ES-I3 (cell line): ENCODE data around the gene JAKMIP2.
"Not testable (repeated sequence)": the region's sequence is repeated elsewhere in the genome, so short reads cannot be mapped to it uniquely, and the experiment has no call there.

Experiments used
- H3K36me3 ChIP-seq: 2 replicates; pipeline ENCODE4 v1.6.1; 2013; ENCODE audit warnings: mild to moderate bottlenecking, low read length, control low read depth, moderate library complexity; ENCODE audit not compliant: insufficient read depth
- H3K4me1 ChIP-seq: 2 replicates; pipeline ENCODE4 v1.6.1; 2013; ENCODE audit warnings: mild to moderate bottlenecking, control low read depth, low read length; ENCODE audit not compliant: insufficient read depth
- H3K9ac ChIP-seq: 2 replicates; pipeline ENCODE4 v1.6.1; 2013; ENCODE audit warnings: low read depth, mild to moderate bottlenecking, low read length, moderate library complexity
- H3K9me3 ChIP-seq: 2 replicates; pipeline ENCODE4 v1.6.1; 2013; ENCODE audit warnings: mild to moderate bottlenecking, low read length, moderate library complexity; ENCODE audit not compliant: control insufficient read depth, insufficient read depth

Gene JAKMIP2

DNA sequence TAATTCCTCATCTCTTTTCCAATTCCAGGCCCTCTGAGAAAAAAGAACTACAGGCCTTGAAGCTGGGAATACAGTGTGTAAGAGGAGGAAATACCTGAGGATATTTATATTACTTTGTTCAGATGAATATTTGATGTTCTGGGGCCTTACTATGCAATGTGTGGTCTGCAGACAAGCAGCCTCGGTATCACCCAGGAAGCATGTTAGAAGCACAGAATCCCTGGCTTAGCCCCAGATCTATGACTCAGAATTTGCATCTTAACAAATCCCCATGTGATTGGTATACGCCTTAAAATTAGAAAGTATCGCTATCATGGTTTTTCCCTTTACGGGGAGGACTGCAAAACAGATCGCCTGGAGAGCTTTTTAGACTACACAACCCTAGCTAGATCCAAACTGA is 121.0 kb downstream of the JAKMIP2 start:
- no peaks in the 10 kb centered on the region for H3K9me3 ChIP-seq
- H3K36me3 ChIP-seq, result no peaks in the 10 kb centered on the region
- no peak overlapping the region for H3K9ac ChIP-seq
- peaks cover 13% of the 10 kb centered on the region; the same call in 1 of the 2 replicates for H3K4me1 ChIP-seq

- Histone ChIP-seq H3K9ac (no peak overlapping the region), H3K4me1 (peaks cover 13% of the 10 kb centered on the region; the same call in 1 of the 2 replicates), H3K36me3 (no peaks in the 10 kb centered on the region), H3K9me3 (no peaks in the 10 kb centered on the region)
Observed at GRCh38 chr5:147659166-147659929, 123.2 kb downstream of the JAKMIP2 start.

GRCh38 chr5:147658293-147658932 is 124.1 kb downstream of the JAKMIP2 start:
- Histone ChIP-seq H3K9ac (no peak overlapping the region), H3K4me1 (peaks cover 13% of the 10 kb centered on the region; the same call in 1 of the 2 replicates), H3K36me3 (no peaks in the 10 kb centered on the region), H3K9me3 (no peaks in the 10 kb centered on the region)

- Histone ChIP-seq H3K9ac (no peak overlapping the region), H3K36me3 (no peaks in the 10 kb centered on the region; the same call in 1 of the 2 replicates), H3K4me1 (no peaks in the 10 kb centered on the region), H3K9me3 (no peaks in the 10 kb centered on the region)
Observed at GRCh38 chr5:147648597-147648996, 133.9 kb downstream of the JAKMIP2 start.

DNA sequence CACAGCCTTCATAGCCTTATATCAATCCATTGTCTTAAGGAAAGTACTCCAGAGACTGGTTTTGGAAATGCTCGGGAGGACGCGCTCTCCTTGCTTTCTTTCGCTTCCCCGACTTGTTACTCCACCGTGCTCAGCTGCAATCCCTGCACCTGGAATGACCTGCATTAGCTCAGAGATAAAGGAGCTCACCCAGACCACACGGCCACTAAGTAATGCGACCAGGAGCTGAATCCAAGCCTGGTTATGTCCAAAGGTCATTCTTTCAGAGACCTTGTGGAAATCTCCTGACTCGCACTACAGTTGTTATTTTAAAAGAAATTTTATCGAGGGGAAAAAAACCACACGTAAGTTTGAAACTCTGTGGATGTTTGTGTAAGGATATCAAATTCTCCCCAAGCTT is 137.3 kb downstream of the JAKMIP2 start:
- H3K9me3 ChIP-seq, result no peaks in the 10 kb centered on the region
- no peaks in the 10 kb centered on the region; the same call in 1 of the 2 replicates for H3K36me3 ChIP-seq
- H3K9ac ChIP-seq, result no peak overlapping the region
- no peaks in the 10 kb centered on the region for H3K4me1 ChIP-seq

DNA sequence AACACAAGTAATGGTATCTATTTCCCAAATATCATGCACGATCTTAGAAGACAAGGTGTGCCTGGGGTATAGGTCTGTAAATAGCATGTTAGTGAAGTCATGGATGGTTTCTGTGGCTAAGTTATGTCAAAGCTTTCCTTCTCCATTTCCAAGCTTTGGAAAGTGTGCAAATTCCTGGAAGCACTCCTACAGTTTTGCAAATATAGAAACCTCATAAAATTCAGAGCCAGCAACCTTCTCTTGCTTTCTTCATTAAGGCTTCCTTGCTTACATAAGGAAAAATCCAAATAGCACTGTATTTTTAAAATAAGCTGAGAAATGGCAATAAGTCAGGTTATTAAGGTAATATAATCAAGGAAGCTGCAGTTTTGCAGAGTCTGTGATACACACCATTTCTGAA is 138.1 kb downstream of the JAKMIP2 start:
- H3K9ac ChIP-seq, result no peak overlapping the region
- no peaks in the 10 kb centered on the region for H3K4me1 ChIP-seq
- no peaks in the 10 kb centered on the region; the same call in 1 of the 2 replicates for H3K36me3 ChIP-seq
- H3K9me3 ChIP-seq, result no peaks in the 10 kb centered on the region

- Histone ChIP-seq H3K4me1 (no peaks in the 10 kb centered on the region), H3K9ac (no peak overlapping the region), H3K36me3 (no peaks in the 10 kb centered on the region; the same call in 1 of the 2 replicates), H3K9me3 (no peaks in the 10 kb centered on the region)
Observed at GRCh38 chr5:147643142-147643541, 139.4 kb downstream of the JAKMIP2 start.

DNA sequence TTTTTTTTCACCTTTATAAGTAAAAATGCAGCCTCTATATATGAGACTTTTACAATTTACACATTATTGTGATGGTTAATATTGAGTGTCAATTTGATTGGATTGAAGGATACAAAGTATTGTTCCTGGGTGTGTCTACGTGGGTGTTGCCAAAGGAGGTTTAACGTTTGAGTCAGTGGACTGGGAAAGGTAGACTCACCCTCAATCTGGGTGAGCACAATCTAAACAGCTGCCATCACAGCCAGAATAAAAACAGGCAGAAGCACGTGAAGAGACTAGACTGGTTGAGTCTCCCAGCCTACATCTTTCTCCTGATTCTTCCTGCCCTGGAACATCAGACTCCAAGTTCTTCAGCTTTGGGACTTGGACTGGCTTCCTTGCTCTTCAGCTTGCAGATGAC is 139.9 kb downstream of the JAKMIP2 start:
- Histone ChIP-seq H3K36me3 (no peaks in the 10 kb centered on the region; the same call in 1 of the 2 replicates), H3K9me3 (no peaks in the 10 kb centered on the region), H3K4me1 (no peaks in the 10 kb centered on the region), H3K9ac (no peak overlapping the region)

- no peak overlapping the region for H3K9ac ChIP-seq
- H3K4me1 ChIP-seq, result no peaks in the 10 kb centered on the region
- no peaks in the 10 kb centered on the region for H3K9me3 ChIP-seq
- H3K36me3 ChIP-seq, result no peaks in the 10 kb centered on the region
Observed at GRCh38 chr5:147639321-147639720, 143.2 kb downstream of the JAKMIP2 start.

DNA sequence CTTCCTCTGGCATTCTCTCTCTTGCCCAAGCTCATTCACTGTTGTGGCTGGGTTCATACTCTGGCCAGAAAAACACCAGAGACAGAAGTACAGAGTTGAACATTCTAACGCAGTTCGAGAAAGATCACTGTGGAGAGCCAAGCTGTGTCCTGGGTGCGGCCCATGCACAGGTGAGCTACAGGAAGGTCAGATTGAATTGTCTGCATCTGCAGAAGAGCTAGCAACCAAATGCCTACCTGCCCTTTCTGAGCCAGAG is 145.9 kb downstream of the JAKMIP2 start:
- H3K9me3 ChIP-seq, result no peaks in the 10 kb centered on the region
- H3K9ac ChIP-seq, result no peak overlapping the region
- H3K4me1 ChIP-seq, result no peaks in the 10 kb centered on the region; the same call in 1 of the 2 replicates
- no peaks in the 10 kb centered on the region for H3K36me3 ChIP-seq

GRCh38 chr5:147635882-147636728 is 146.4 kb downstream of the JAKMIP2 start:
- H3K9ac ChIP-seq, result no peak overlapping the region
- no peaks in the 10 kb centered on the region for H3K36me3 ChIP-seq
- H3K9me3 ChIP-seq, result no peaks in the 10 kb centered on the region

GRCh38 chr5:147635439-147635838 is 147.1 kb downstream of the JAKMIP2 start:
- H3K36me3 ChIP-seq, H3K4me1 ChIP-seq, H3K9ac ChIP-seq, H3K9me3 ChIP-seq: not testable (repeated sequence)

More at GRCh38 chr5:147635882-147636728, 146.4 kb downstream of the JAKMIP2 start:
- no peaks in the 10 kb centered on the region; the same call in 1 of the 2 replicates for H3K4me1 ChIP-seq

- H3K4me1 ChIP-seq, result no peaks in the 10 kb centered on the region; the same call in 1 of the 2 replicates
- no peaks in the 10 kb centered on the region for H3K9me3 ChIP-seq
- no peak overlapping the region for H3K9ac ChIP-seq
- H3K36me3 ChIP-seq, result 0 out of 2 replicates have a peak, but pooled peaks cover 3% of the 10 kb centered on the region
Observed at GRCh38 chr5:147633173-147633572, 149.4 kb downstream of the JAKMIP2 start.

DNA sequence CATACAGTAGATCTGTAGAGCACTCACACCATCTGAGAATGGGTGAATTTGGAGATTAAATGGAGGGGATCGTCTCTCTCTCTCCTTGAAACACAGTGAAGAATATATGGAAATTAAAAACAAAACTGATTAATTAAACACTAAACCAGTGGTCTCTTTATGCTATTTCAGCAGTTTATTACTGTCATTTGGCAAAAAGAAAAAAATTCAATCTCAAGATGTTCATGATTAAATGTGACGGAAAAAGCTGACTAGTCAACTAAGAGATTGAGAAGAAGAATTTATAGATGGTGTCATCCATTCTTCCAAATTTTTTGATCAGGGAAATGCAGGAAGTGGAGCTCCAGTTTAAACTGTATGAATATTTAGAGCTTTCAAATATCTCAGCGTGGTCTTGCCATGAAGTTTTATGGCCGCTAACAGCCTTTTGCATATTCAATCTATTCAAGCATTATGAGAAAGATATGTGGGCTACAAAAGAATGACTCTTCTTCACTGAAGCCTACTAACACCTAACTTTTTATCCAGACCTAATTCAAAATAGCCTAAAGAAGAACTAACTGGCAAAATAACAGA is 151.0 kb downstream of the JAKMIP2 start:
- H3K4me1 ChIP-seq, result no peaks in the 10 kb centered on the region; the same call in 1 of the 2 replicates
- H3K9ac ChIP-seq, result no peak overlapping the region
- H3K36me3 ChIP-seq, result 0 out of 2 replicates have a peak, but pooled peaks cover 3% of the 10 kb centered on the region
- H3K9me3 ChIP-seq, result no peaks in the 10 kb centered on the region
